Vagina (tissue), 2 donors: ENCODE results near the gene ADGRA1.

Source experiments
- POLR2A ChIP-seq, 2 donors: fragments of 450-650 bp; IDR thresholded peaks; one replicate each; pipeline ENCODE4 v1.6.1; 2017; ENCODE audit warnings: antibody characterized with exemption in 2 of 2, mild to moderate bottlenecking in 2 of 2, moderate library complexity in 2 of 2
- POLR2AphosphoS5 ChIP-seq, 2 donors: sonication (generic); formaldehyde crosslinking; IDR thresholded peaks; one replicate each; pipeline ENCODE4 v1.9.0; 2017; ENCODE audit warnings: antibody characterized with exemption in 2 of 2, mild to moderate bottlenecking in 2 of 2, low read depth in 1 of 2; ENCODE audit not compliant: insufficient read depth in 1 of 2
- TF ChIP-seq, protein P1 (sequence below), 3 experiments: fragments of 450-650 bp in 2 of 3; fragments of 200-600 bp in 1 of 3; sonication (generic) in 1 of 3; IDR thresholded peaks; one replicate each; pipeline ENCODE4 v1.5.1; 2017 to 2019; ENCODE audit warnings: antibody characterized with exemption in 3 of 3, mild to moderate bottlenecking in 2 of 3, moderate library complexity in 2 of 3

DNA sequence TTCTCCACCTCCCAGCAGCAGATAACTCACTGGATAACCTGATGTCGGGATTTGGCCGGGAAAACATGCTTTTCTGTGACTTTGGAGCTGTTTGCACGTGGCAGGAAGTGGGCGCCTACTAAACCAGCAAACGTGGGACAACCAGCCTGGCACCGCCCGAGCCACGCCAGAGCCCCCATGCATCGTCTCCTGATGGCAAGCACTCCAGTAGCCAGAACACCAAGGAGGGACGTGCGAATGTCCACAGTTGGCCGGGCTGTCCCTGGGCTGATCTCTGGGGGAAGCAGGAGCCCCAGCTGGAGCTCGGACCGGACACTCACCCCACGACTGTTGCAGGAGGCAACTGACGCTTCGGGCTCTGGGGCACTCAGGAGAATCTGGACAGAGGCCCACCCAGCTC, 7.1 kb downstream of the ADGRA1 start:
- TF ChIP-seq POLR2A (IDR thresholded peaks at IDR 0.05): no peak
- TF ChIP-seq, protein P1, sequence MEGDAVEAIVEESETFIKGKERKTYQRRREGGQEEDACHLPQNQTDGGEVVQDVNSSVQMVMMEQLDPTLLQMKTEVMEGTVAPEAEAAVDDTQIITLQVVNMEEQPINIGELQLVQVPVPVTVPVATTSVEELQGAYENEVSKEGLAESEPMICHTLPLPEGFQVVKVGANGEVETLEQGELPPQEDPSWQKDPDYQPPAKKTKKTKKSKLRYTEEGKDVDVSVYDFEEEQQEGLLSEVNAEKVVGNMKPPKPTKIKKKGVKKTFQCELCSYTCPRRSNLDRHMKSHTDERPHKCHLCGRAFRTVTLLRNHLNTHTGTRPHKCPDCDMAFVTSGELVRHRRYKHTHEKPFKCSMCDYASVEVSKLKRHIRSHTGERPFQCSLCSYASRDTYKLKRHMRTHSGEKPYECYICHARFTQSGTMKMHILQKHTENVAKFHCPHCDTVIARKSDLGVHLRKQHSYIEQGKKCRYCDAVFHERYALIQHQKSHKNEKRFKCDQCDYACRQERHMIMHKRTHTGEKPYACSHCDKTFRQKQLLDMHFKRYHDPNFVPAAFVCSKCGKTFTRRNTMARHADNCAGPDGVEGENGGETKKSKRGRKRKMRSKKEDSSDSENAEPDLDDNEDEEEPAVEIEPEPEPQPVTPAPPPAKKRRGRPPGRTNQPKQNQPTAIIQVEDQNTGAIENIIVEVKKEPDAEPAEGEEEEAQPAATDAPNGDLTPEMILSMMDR (IDR thresholded peaks at IDR 0.05): no peak
- TF ChIP-seq POLR2AphosphoS5 (IDR thresholded peaks at IDR 0.05; ENCODE audit: insufficient read depth in 1 of 2, low read depth in 1 of 2): no peak
